ENCODE measurements around the gene SNRNP200. TPM values are rescaled to one million over a fixed set of nuclear protein-coding genes. Genes with fewer than 3 reads are reported as not detected.
"Not testable (repeated sequence)": the region's sequence is repeated elsewhere in the genome, so short reads cannot be mapped to it uniquely, and the experiment has no call there.

The SNRNP200 gene
- total and polyA plus RNA-seq, 4 experiments from 2014 or later, result 53.6 to 227 (median 155) TPM

GRCh38 chr2:96296925-96297324 lies 8.4 kb downstream of the SNRNP200 start:
- Histone ChIP-seq H3K4me3 (ENCODE audit: low read length in 2 of 2) (no peak overlapping the region), H3K4me1 (ENCODE audit: insufficient read depth, low read length) (peaks cover 10% of the 10 kb centered on the region), H3K27me3 (ENCODE audit: insufficient read depth, low read length) (no peaks in the 10 kb centered on the region), H3K27ac (ENCODE audit: low read depth, low read length) (no peak overlapping the region), H3K36me3 (ENCODE audit: insufficient read depth, low read length) (peaks cover 94% of the 10 kb centered on the region), H3K9me3 (ENCODE audit: control insufficient read depth in 1 of 2, low read length in 2 of 2) (no peaks in the 10 kb centered on the region)
- intact Hi-C loops (cut with micrococcal nuclease), result no loop called here
- H3K4me3 Mint-ChIP-seq, result no peak overlapping the region
- H3K27ac Mint-ChIP-seq, result peak overlapping the region in 1 of 7 donors; percentile 59
- H3K36me3 Mint-ChIP-seq, result peaks cover 79 to 88% of the 10 kb centered on the region in 2 donors
- CTCF ChIA-PET (ENCODE audit: partially characterized antibody), result no interaction called here
- no peak for DNase-seq
- H3K27me3 Mint-ChIP-seq, result no peaks in the 10 kb centered on the region
- H3K4me1 Mint-ChIP-seq, result peaks cover 13 to 23% (median 14%) of the 10 kb centered on the region in 4 donors
- no peaks in the 10 kb centered on the region for H3K9me3 Mint-ChIP-seq
- POLR2A ChIA-PET (ENCODE audit: partially characterized antibody), result interaction anchor here (0.8 kb wide), 1 partner anchor 25 kb away, joined by 3 read pairs; no protein-coding TSS in a partner anchor

GRCh38 chr2:96294271-96294670 lies 11.1 kb downstream of the SNRNP200 start:
- CTCF ChIA-PET (ENCODE audit: partially characterized antibody), result interaction anchor here (0.6 to 2.6 kb wide), 4 partner anchors 13 to 90 kb away, joined by 3 to 7 read pairs (median 3); no protein-coding TSS in a partner anchor
- not testable (repeated sequence) for H3K9me3 Mint-ChIP-seq
- H3K27ac Mint-ChIP-seq, result peak overlapping the region in 1 of 7 donors; percentile 47

DNA sequence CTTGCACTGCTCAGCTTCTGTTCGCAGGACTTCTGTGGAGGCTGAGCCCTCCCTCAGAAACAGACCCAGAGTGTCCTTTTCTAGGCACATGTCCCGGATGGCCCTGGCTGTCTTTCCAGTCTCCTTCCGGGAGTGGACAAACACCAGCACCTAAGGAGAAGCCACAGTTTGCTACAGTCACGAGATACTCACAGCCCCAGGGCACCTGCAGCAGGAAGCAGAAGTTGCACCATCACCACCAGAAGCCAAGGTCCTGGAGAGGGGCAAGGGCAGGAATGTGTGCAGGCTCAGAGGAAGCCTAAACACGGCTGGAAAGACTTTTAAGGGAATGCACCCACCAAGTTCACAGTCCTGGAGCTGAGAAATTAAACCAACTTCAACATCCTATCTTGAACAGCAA lies 13.6 kb downstream of the SNRNP200 start:
- DNase-seq, result no peak
- no peak overlapping the region for H3K27ac Mint-ChIP-seq
- no peaks in the 10 kb centered on the region for H3K4me1 ChIP-seq (ENCODE audit: insufficient read depth, low read length)
- no peaks in the 10 kb centered on the region for H3K27me3 ChIP-seq (ENCODE audit: insufficient read depth, low read length)
- intact Hi-C loops (cut with micrococcal nuclease), result no loop called here
- peaks cover 96% of the 10 kb centered on the region for H3K36me3 ChIP-seq (ENCODE audit: insufficient read depth, low read length)
- ChIA-PET CTCF (ENCODE audit: partially characterized antibody) (no interaction called here), POLR2A (ENCODE audit: partially characterized antibody) (interaction anchor here (0.7 to 1.5 kb wide), 3 partner anchors 11 to 29 kb away, joined by 3 to 4 read pairs (median 4); partner anchors contain the start of gene CIAO1)
- peaks cover 83 to 92% of the 10 kb centered on the region in 2 donors for H3K36me3 Mint-ChIP-seq
- peaks cover 0 to 3% (median 1%) of the 10 kb centered on the region in 4 donors for H3K4me1 Mint-ChIP-seq
- no peak overlapping the region for H3K27ac ChIP-seq (ENCODE audit: low read depth, low read length)
- no peak overlapping the region for H3K4me3 ChIP-seq (ENCODE audit: low read length in 2 of 2)
- no peaks in the 10 kb centered on the region for H3K27me3 Mint-ChIP-seq
- H3K9me3 ChIP-seq (ENCODE audit: control insufficient read depth in 1 of 2, low read length in 2 of 2), result no peaks in the 10 kb centered on the region
- H3K4me3 Mint-ChIP-seq, result no peak overlapping the region
- H3K9me3 Mint-ChIP-seq, result no peaks in the 10 kb centered on the region

More at GRCh38 chr2:96294271-96294670, 11.1 kb downstream of the SNRNP200 start:
- H3K4me3 Mint-ChIP-seq; H3K4me1 Mint-ChIP-seq; H3K9me3 ChIP-seq (ENCODE audit: control insufficient read depth in 1 of 2, low read length in 2 of 2); H3K4me3 ChIP-seq (ENCODE audit: low read length in 2 of 2); H3K27me3 ChIP-seq (ENCODE audit: insufficient read depth, low read length); H3K27me3 Mint-ChIP-seq; H3K4me1 ChIP-seq (ENCODE audit: insufficient read depth, low read length); DNase-seq; H3K27ac ChIP-seq (ENCODE audit: low read depth, low read length); intact Hi-C loops (cut with micrococcal nuclease): not testable (repeated sequence)
- H3K36me3 Mint-ChIP-seq, result peaks cover 84 to 92% of the 10 kb centered on the region in 2 donors
- peaks cover 96% of the 10 kb centered on the region for H3K36me3 ChIP-seq (ENCODE audit: insufficient read depth, low read length)
- POLR2A ChIA-PET (ENCODE audit: partially characterized antibody), result interaction anchor here (0.9 kb wide), 1 partner anchor 9 kb away, joined by 3 read pairs; no protein-coding TSS in a partner anchor

- peaks cover 80 to 98% of the 10 kb centered on the region in 2 donors for H3K36me3 Mint-ChIP-seq
- no peaks in the 10 kb centered on the region for H3K9me3 Mint-ChIP-seq
- intact Hi-C loops (cut with micrococcal nuclease), result no loop called here
- ChIA-PET CTCF (ENCODE audit: partially characterized antibody) (interaction anchor here (0.6 kb wide), 1 partner anchor 156 kb away, joined by 3 read pairs; no protein-coding TSS in a partner anchor), POLR2A (ENCODE audit: partially characterized antibody) (no interaction called here)
- DNase-seq, result no peak
- H3K4me3 Mint-ChIP-seq, result no peak overlapping the region
- peak overlapping the region in 3 of 7 donors; percentile 14 to 48 (median 36) for H3K27ac Mint-ChIP-seq
- H3K27me3 Mint-ChIP-seq, result no peaks in the 10 kb centered on the region
- H3K4me3 ChIP-seq (ENCODE audit: low read length in 2 of 2), result no peak overlapping the region
- H3K36me3 ChIP-seq (ENCODE audit: insufficient read depth, low read length), result peaks cover 100% of the 10 kb centered on the region
- H3K4me1 ChIP-seq (ENCODE audit: insufficient read depth, low read length), result no peaks in the 10 kb centered on the region
- no peaks in the 10 kb centered on the region for H3K9me3 ChIP-seq (ENCODE audit: control insufficient read depth in 1 of 2, low read length in 2 of 2)
- H3K27me3 ChIP-seq (ENCODE audit: insufficient read depth, low read length), result no peaks in the 10 kb centered on the region
- no peak overlapping the region for H3K27ac ChIP-seq (ENCODE audit: low read depth, low read length)
- H3K4me1 Mint-ChIP-seq, result no peaks in the 10 kb centered on the region
Measured at GRCh38 chr2:96287273-96287856, 18.0 kb downstream of the SNRNP200 start.

DNA sequence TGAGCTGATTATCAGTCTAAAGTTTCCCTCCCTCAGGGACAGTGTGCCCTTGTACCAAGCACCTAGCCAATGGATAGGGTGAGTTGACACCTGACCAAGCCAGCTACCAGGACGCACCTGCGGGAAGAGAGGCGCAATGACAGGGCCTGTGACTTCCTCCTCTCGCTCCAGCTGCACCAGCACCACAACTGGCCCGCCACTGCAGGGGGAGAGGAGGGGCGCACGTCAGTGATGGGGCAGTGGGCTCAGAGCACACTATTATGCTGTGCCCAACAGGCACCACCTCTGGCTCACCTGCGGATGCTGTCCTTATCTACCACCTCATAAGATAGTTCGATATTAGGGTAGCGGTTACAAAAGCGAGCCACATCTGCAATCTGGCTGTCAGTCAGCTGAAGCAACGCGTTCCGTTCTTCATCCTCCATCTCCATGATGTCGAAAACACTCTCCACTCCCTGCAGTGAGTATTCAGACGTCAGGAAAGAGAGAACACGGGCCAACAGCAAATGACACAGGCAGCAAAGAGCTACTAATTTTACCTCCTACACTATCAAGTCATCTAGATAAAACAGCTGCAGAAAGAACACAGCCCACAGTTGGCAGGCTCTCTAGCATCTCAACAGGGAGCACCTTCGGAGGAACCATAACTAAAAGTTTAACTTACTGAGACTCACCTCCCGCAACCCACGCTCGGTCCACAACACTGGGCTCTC lies 28.4 kb downstream of the SNRNP200 start:
- H3K36me3 Mint-ChIP-seq, result peaks cover 46 to 84% of the 10 kb centered on the region in 2 donors
- peak overlapping the region in 2 of 7 donors; percentile 22 to 29 for H3K27ac Mint-ChIP-seq
- POLR2A ChIA-PET (ENCODE audit: partially characterized antibody), result interaction anchor here (1.1 to 1.2 kb wide), 3 partner anchors 10 to 35 kb away, joined by 3 read pairs; no protein-coding TSS in a partner anchor

GRCh38 chr2:96274355-96275056 lies 30.8 kb downstream of the SNRNP200 start:
- Histone ChIP-seq H3K9me3 (ENCODE audit: control insufficient read depth in 1 of 2, low read length in 2 of 2) (no peaks in the 10 kb centered on the region), H3K27me3 (ENCODE audit: insufficient read depth, low read length) (no peaks in the 10 kb centered on the region), H3K4me1 (ENCODE audit: insufficient read depth, low read length) (no peaks in the 10 kb centered on the region), H3K4me3 (ENCODE audit: low read length in 2 of 2) (no peak overlapping the region), H3K27ac (ENCODE audit: low read depth, low read length) (no peak overlapping the region), H3K36me3 (ENCODE audit: insufficient read depth, low read length) (peaks cover 70% of the 10 kb centered on the region)
- Mint-ChIP-seq H3K27ac (peak overlapping the region in 4 of 7 donors; percentile 24 to 77 (median 39)), H3K9me3 (peaks cover 0 to 3% (median 0%) of the 10 kb centered on the region in 8 donors), H3K4me3 (no peak overlapping the region), H3K4me1 (no peaks in the 10 kb centered on the region), H3K27me3 (no peaks in the 10 kb centered on the region), H3K36me3 (peaks cover 46 to 83% of the 10 kb centered on the region in 2 donors)
- ChIA-PET CTCF (ENCODE audit: partially characterized antibody) (interaction anchor here (1.2 to 1.3 kb wide), 2 partner anchors 137 to 236 kb away, joined by 3 read pairs; no protein-coding TSS in a partner anchor), POLR2A (ENCODE audit: partially characterized antibody) (interaction anchor here (1.1 to 2.0 kb wide), 5 partner anchors 10 to 264 kb away, joined by 3 to 5 read pairs (median 4); partner anchors contain the start of genes NCAPH and STARD7)
- intact Hi-C loops (cut with micrococcal nuclease), result no loop called here
- DNase-seq, result no peak

More for the DNA sequence above, 28.4 kb downstream of the SNRNP200 start:
- DNase-seq, result no peak
- H3K4me3 Mint-ChIP-seq, result no peak overlapping the region
- Histone ChIP-seq H3K27ac (ENCODE audit: low read depth, low read length) (no peak overlapping the region), H3K27me3 (ENCODE audit: insufficient read depth, low read length) (no peaks in the 10 kb centered on the region), H3K9me3 (ENCODE audit: control insufficient read depth in 1 of 2, low read length in 2 of 2) (no peaks in the 10 kb centered on the region), H3K4me1 (ENCODE audit: insufficient read depth, low read length) (no peaks in the 10 kb centered on the region), H3K36me3 (ENCODE audit: insufficient read depth, low read length) (peaks cover 72% of the 10 kb centered on the region), H3K4me3 (ENCODE audit: low read length in 2 of 2) (no peak overlapping the region)
- no peaks in the 10 kb centered on the region for H3K27me3 Mint-ChIP-seq
- no peaks in the 10 kb centered on the region for H3K4me1 Mint-ChIP-seq
- peaks cover 0 to 3% (median 0%) of the 10 kb centered on the region in 8 donors for H3K9me3 Mint-ChIP-seq
- CTCF ChIA-PET (ENCODE audit: partially characterized antibody), result no interaction called here
- intact Hi-C loops (cut with micrococcal nuclease), result no loop called here

Data from CD4-positive, alpha-beta memory T cell (primary cell).